HAP-1 (cell line): ENCODE data around the gene UNCX.
"Not testable (repeated sequence)": the region's sequence is repeated elsewhere in the genome, so short reads cannot be mapped to it uniquely, and the experiment has no call there.

Source experiments
- DNase-seq, 2 experiments: peaks; one replicate each; pipeline ENCODE4 v3.0.0-alpha.2; 2016 to 2020; ENCODE audit warnings: low spot score in 2 of 2
- H3K27me3 ChIP-seq: fragments of 250-450 bp; sonication (Bioruptor Pico); 2 replicates; pipeline ENCODE4 v1.5.1; 2020; ENCODE audit warnings: low read depth, mild to moderate bottlenecking, moderate library complexity
- H3K36me3 ChIP-seq: fragments of 250-450 bp; sonication (Bioruptor Pico); replicated peaks from 2 replicates; pipeline ENCODE4 v1.5.1; 2020; ENCODE audit warnings: mild to moderate bottlenecking
- H3K4me1 ChIP-seq: fragments of 250-450 bp; sonication (Bioruptor Pico); 2 replicates; pipeline ENCODE4 v1.5.1; 2020; ENCODE audit warnings: mild to moderate bottlenecking
- H3K4me3 ChIP-seq: fragments of 250-450 bp; sonication (Bioruptor Pico); 2 replicates; pipeline ENCODE4 v1.5.1; 2020; ENCODE audit warnings: mild to moderate bottlenecking, moderate library complexity
- H3K9me3 ChIP-seq: fragments of 250-450 bp; sonication (Bioruptor Pico); 2 replicates; pipeline ENCODE4 v1.5.1; 2020; ENCODE audit warnings: mild to moderate bottlenecking, moderate library complexity
- in situ Hi-C: fragments of 300-500 bp; cut with MboI; formaldehyde crosslinking; loops from 3 replicates; pipeline ENCODE4 v1.14.3; 2020; ENCODE audit warnings: low sequenced_read_pairs, inconsistent platforms, mixed read lengths

UNCX gene

DNA sequence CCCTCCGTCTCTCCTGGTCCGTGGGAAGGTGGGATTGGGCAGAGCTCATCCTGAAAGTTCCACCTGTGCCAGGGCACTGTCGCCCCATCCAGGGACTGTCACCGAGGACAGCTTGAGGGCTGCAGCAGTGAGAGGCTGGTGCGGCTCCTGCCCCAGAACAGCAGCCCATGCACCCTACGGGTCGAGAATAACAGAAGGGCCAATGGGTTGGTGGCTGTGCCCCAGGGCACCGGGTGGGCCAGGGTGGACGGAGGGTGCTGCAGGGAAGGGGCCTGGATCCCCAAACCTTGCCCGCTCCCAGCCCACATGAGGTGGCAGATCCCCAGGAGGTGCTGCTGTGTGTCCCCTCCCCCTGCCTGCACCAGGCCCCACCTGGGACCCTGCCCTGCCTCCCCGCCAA is 23.9 kb downstream of the UNCX start:
- Histone ChIP-seq H3K4me3 (no peak overlapping the region), H3K27me3 (peaks cover 54% of the 10 kb centered on the region), H3K9me3 (no peaks in the 10 kb centered on the region), H3K4me1 (no peaks in the 10 kb centered on the region), H3K36me3 (no peaks in the 10 kb centered on the region)
- in situ Hi-C loops = no loop called here
- DNase-seq = no peak

DNA sequence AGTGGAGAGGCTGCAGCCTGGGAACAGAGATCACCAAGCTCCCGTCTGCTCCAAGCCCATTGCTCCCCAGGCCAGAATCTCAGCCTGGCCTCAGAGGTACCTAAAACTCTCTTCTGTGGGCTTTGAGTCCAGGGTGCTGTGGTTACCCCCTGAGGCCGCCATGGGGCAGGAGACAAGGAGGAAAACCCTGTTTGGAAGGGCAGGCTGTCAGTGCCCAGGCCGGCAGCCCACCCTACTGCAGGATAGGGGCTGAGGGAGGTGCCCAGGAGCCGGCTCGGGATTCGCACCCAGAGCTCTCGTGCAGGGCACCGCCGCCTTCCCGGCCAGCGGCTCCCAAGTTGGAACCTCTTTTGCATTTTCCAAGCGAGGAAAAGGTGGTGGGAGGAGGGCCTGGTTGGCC is 24.5 kb downstream of the UNCX start:
- in situ Hi-C loops = no loop called here
- Histone ChIP-seq H3K4me1 (no peaks in the 10 kb centered on the region), H3K27me3 (peaks cover 55% of the 10 kb centered on the region), H3K9me3 (no peaks in the 10 kb centered on the region), H3K4me3 (no peak overlapping the region), H3K36me3 (no peaks in the 10 kb centered on the region)
- DNase-seq = no peak

DNA sequence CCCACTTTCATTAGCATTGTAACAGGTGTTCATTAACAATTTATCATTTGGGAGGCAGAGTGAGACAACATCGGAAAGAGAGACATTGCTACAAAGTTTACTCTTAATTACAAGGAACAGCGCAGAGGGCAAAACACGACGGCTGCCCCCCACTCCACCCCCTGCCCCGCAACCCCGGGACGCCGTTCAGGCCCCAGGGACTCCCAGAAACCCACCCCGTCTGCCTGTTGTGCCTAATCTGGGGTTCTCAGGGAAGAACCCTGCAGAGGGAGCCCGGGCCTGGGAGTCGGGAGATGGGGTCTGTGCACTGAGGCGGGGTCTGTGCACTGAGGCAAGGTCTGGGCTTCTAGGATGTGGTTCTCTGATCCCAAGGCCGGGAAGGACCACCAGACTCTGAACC is 25.2 kb downstream of the UNCX start:
- no peaks in the 10 kb centered on the region for H3K9me3 ChIP-seq
- in situ Hi-C loops = no loop called here
- peaks cover 61% of the 10 kb centered on the region for H3K27me3 ChIP-seq
- no peak for DNase-seq
- H3K36me3 ChIP-seq = no peaks in the 10 kb centered on the region
- no peaks in the 10 kb centered on the region for H3K4me1 ChIP-seq
- H3K4me3 ChIP-seq = no peak overlapping the region

DNA sequence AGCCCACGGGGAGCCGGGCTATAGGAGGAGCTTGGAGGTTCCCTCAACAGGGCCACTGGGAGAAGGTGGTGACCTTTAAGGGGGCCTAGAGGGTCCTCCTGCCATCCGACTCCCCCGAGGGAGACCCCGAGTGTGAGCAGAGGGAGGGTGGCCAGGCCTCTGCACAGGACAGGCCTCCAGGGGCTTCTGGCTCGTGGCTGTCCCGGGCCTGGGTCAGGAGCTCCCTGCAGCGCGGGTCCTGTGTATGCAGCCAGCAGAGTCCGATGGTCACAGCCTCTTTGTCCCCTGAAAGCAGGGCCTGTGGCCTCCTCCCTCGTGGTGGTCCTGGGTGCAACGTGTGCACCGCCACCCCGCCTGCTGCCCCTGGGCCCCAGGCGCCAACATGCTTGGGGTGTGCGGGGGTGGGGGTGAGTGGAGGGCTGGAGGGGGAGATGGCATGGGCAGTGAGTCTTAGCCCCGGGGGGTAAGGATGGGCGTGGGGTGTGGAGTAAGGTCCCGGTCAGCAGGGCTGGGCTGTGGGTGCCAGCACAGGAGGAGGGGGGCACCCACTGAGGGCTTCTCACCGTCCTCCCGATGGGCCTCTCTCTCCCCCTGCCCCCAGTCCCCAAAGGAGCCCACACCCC is 27.1 kb downstream of the UNCX start:
- no peak for DNase-seq
- peaks cover 72% of the 10 kb centered on the region for H3K27me3 ChIP-seq
- no peaks in the 10 kb centered on the region for H3K4me1 ChIP-seq
- no peak overlapping the region for H3K4me3 ChIP-seq
- in situ Hi-C loops = no loop called here
- H3K36me3 ChIP-seq = no peaks in the 10 kb centered on the region
- no peaks in the 10 kb centered on the region for H3K9me3 ChIP-seq

DNA sequence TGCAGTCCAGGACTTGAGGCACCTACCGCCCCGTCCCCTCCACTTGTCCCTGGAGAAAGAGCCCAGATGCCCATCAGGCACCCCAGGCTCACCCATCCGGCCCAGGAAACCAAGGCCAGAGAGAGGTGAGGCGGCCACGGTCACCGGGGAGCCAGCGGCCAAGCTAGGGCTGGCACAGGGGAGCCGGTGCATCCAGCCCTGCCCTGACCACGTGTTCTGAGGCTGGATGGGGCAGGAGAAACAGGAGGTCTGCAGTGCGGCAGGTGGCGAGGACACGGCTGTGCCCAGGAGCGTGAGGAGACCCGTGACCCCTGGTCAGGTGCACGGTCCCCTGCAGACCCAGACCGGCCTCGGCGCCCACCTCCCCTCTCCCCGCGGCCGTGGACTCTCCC is 27.6 kb downstream of the UNCX start:
- in situ Hi-C loops = no loop called here
- Histone ChIP-seq H3K27me3 (peaks cover 72% of the 10 kb centered on the region), H3K4me1 (no peaks in the 10 kb centered on the region), H3K4me3 (no peak overlapping the region), H3K36me3 (no peaks in the 10 kb centered on the region), H3K9me3 (no peaks in the 10 kb centered on the region)
- no peak for DNase-seq

DNA sequence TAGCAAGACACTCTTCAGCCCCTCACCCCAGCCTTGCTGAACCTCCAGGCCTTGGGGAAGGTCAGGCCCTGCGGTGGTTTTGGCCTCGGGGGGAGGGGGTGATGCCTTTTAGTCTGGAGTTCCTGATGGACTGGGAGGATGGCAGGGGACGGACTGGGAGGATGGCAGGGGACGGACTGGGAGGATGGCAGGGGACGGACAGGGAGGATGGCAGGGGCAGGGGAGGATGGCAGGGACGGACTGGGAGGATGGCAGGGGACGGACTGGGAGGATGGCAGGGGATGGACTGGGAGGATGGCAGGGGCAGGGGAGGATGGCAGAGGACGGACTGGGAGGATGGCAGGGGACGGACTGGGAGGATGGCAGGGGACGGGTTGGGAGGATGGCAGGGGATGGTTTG is 28.4 kb downstream of the UNCX start:
- H3K4me1 ChIP-seq, DNase-seq, H3K4me3 ChIP-seq, H3K36me3 ChIP-seq, in situ Hi-C loops, H3K9me3 ChIP-seq: not testable (repeated sequence)
- peaks cover 67% of the 10 kb centered on the region for H3K27me3 ChIP-seq

DNA sequence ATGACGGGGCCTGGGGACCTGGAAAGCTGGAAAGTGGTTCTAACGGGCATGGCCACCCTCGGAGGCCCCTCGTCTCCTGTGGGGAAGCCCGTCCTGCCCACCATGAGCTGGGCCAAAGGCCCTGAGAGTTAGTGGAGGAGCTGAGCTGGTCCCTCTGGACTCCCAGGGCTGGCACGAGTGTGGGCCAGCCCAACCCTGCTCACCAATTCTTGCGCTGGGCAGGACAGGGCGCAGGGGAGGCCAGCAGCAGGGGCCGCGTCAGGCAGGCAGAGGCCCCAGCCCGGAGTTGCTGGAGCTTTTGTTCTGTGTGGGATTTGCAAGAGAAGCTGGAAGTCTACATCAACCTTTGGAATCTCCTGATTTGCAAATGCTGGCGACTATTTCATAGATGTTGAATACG is 29.8 kb downstream of the UNCX start:
- Histone ChIP-seq H3K36me3 (no peaks in the 10 kb centered on the region), H3K9me3 (no peaks in the 10 kb centered on the region), H3K27me3 (peaks cover 56% of the 10 kb centered on the region), H3K4me1 (no peaks in the 10 kb centered on the region), H3K4me3 (no peak overlapping the region)
- no peak for DNase-seq
- in situ Hi-C loops = no loop called here

DNA sequence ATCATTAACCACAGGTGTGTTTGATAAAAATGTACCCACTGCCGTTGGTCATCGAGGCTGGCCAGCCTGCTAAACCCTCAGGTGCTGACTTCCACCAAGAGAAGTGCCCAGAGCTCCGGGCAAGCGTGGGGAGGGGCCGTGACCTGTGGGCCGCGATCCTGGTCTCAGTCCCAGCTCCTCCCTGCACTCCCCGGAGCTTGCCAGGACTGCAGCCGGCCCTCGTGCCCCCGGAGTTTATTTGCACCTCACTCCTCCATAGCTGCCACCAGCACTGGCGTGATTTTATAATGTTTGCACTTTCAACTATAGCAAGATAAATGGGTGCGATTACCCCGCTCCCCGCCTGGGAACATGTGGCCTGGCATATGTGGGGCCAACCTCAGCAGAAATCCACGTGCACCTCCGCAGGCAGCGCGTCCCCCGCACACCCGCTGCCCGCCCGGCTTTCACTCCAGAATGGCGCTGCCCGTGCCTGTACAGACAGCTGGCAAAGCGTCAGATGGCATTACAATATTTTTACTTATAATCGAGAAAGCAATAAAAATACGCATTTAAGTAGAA is 30.8 kb downstream of the UNCX start:
- Histone ChIP-seq H3K4me3 (no peak overlapping the region), H3K36me3 (no peaks in the 10 kb centered on the region), H3K4me1 (peaks cover under 1% of the 10 kb centered on the region), H3K9me3 (no peaks in the 10 kb centered on the region), H3K27me3 (peaks cover 47% of the 10 kb centered on the region)
- DNase-seq = no peak
- in situ Hi-C loops = no loop called here

DNA sequence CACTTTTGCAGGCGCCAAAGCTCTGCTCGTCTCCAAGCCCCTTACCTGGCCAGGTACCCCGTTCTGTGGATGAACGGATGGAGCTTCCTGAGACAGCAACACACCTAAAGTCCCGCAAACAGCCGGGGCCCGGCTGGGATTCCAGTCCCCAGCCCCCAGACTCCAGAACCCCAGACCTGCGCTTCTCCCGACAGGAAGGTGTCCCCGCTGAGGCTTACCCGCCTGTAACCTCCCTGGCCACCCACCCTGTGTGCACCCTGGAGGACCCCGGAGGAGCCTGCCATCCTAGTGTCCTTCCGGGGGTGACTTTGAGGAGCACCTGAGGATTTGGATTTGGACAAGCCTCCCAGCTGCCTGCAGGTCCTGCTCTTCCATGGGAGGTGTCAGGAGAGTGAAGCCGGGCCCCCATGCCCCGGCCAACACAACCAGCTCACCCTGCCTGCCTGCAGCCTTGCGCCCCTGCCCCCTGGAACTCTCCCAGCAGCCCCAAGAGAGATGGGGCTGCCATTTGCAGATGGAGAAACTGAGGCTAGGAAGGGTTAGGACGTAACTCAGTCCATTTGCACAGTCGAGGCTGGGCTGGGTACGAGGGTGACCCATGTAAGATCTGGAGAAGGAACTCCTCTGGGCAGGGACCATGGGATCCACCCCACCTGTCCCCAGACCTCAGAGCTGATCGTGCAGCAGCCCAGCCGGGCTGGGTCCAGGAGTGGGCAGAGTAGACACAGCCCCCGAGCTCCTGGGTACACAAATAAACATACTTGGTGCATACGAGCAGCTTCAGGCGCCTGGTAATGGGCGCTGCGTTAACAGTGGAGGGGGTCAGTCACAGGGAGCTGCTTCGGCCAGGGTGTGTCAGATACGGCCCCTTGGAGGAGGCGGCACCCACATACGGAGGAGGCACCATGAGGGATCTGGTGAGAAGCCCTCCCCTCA is 31.9 kb downstream of the UNCX start:
- in situ Hi-C loops = no loop called here
- H3K4me3 ChIP-seq = no peak overlapping the region
- H3K27me3 ChIP-seq = peaks cover 42% of the 10 kb centered on the region
- no peak for DNase-seq
- no peaks in the 10 kb centered on the region for H3K36me3 ChIP-seq
- peaks cover 5% of the 10 kb centered on the region for H3K4me1 ChIP-seq
- H3K9me3 ChIP-seq = no peaks in the 10 kb centered on the region

DNA sequence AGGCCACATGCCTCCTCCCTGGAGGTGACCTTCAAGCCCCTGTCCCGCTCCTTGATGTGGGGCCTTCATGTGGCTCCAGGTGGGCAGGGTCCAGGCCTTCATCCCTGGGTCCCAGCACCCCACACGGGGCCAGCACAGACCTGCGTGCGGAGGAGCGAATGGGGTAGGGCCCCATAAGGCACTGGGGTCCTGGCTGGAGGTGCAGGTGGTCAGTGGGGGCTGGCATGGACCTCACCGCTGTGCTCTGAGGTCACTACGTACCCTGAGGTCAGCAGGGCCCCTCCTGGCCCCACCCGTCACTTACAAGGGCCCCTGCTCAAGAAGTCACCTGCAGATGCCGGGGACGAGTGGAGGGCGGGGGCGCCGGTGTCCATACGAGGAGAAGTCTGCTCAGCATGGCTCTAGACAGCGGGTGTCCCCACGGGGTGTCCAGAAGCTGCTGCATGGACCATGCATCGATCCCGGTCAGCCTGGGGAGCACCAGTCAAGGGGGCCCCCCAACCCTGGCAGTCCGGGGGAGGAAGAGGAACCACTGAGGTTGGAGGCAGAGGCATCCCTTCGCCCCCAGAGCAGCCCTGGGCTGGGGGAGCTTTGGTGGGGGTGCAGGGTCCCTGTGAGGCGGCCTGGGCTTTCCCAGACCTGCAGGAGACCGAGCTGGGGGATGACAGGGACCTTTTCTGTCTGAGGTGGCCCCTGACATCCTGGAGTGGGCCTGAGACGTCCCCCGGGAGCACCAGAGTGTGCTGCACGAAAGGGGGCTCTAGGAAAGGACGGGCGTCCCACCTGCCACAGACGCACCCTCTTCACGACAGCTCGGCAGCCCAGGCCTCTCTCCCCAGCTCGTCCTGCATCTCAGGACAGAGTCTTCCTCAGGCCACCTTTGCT is 34.6 kb downstream of the UNCX start:
- DNase-seq = no peak
- H3K9me3 ChIP-seq = no peaks in the 10 kb centered on the region
- in situ Hi-C loops = no loop called here
- peaks cover 5% of the 10 kb centered on the region for H3K4me1 ChIP-seq
- H3K36me3 ChIP-seq = no peaks in the 10 kb centered on the region
- H3K27me3 ChIP-seq = peaks cover 31% of the 10 kb centered on the region
- H3K4me3 ChIP-seq = no peak overlapping the region

DNA sequence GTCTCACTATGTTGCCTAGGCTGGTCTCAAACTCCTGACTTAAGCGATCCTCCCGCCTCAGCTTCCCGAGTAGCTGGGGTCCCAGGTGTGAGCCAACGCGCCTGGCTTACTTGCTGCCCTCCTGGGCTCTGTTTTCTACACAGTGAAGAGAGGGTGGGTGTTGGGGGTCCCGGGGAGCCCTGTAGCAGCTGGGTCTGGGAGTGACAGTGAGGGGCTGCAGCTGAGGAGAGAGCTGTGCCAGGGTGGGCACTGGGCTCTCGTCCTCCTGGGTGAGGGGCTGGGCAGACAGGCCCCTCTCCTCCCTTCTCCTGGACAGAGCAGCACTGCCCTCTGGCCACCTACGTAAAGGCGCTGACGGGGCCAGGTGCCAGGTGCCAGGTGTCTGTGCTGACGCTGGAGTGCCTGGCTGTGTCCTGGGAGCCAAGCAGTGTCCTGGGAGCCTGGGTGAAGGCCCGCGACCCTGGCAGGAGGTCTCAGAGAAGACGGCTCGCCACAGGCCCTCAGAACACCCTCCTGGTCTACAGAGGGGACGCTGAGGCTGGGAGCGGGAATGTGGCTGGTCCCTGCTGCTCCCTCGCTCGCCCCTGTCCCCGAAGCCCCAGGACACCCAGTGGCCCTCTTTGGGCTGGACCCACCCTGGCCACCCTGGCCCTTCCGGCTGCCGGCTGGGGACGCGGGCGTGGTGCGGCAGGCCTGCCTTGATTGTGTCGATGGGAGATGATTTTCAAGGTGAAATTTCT is 35.6 kb downstream of the UNCX start:
- in situ Hi-C loops = no loop called here
- Histone ChIP-seq H3K4me1 (peaks cover 5% of the 10 kb centered on the region), H3K9me3 (no peaks in the 10 kb centered on the region), H3K36me3 (no peaks in the 10 kb centered on the region), H3K27me3 (peaks cover 23% of the 10 kb centered on the region), H3K4me3 (no peak overlapping the region)
- no peak for DNase-seq

DNA sequence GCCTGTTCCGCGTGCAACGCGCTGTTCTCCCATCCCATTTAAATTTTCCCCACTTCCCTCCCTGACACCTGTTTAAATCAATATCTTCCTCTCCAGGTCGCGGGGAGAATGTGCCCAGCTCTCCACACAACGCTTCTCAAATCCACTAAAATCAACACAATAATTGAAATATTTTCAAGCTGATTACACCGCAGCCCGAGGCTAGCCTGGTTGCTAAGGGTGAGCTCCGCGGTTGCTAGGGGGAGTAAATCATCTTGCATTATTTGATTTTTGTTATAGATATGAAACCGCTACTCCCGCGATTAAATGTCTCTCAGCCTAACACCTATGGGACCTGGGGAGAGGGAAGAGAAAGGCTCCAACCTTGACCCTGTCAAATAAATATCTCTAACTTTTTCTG is 36.2 kb downstream of the UNCX start:
- in situ Hi-C loops = no loop called here
- DNase-seq = peak; percentile 11 to 55
- peaks cover 17% of the 10 kb centered on the region for H3K27me3 ChIP-seq

DNA sequence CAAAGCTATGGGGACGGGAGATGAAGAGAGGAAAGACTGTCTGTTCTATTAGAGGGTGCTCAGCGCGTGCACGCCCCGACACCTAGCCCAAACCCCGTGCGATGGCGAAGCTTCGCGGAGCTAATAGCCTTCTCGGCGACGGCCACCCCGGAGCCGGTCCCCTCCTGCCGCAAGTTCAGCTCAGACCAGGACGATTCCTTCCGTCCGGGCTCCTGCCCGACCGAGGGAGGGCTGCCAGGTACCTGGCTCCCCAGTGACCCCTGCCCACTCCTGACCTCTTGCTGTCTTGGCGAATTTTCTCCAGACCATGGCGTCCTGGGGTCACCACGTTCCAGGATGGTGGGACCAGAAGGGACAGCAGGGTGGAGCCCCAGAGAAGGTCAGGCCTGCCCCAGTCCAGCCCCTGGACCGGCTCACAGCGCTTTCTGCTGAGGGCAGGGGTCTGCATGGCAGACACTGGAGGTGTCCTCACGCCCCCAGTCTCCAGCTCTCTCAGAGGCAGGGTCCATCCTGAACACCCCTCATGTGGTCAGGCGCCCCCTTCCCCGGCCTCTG is 36.7 kb downstream of the UNCX start:
- peaks cover 11% of the 10 kb centered on the region for H3K27me3 ChIP-seq
- H3K4me3 ChIP-seq = no peak overlapping the region
- no peak for DNase-seq
- in situ Hi-C loops = no loop called here
- H3K9me3 ChIP-seq = no peaks in the 10 kb centered on the region
- H3K4me1 ChIP-seq = peaks cover 5% of the 10 kb centered on the region
- H3K36me3 ChIP-seq = no peaks in the 10 kb centered on the region

More for the DNA sequence above, 36.2 kb downstream of the UNCX start:
- Histone ChIP-seq H3K36me3 (no peaks in the 10 kb centered on the region), H3K4me3 (no peak overlapping the region), H3K4me1 (peaks cover 5% of the 10 kb centered on the region), H3K9me3 (no peaks in the 10 kb centered on the region)
